NCI-H187 (cell line): Measurements from ENCODE around the gene DNASE1L3.

ENCODE experiments used
- DNase-seq, 2 experiments: peaks; one replicate each; lab custom pipeline; 2025; lab: John Stamatoyannopoulos, UW

Gene DNASE1L3

GRCh38 chr3:58200121-58200709 lies 10.6 kb downstream of the DNASE1L3 start:
- DNase-seq, result no peak

- no peak for DNase-seq
Observed at GRCh38 chr3:58198804-58199203, 12.0 kb downstream of the DNASE1L3 start.

GRCh38 chr3:58198362-58198761 lies 12.4 kb downstream of the DNASE1L3 start:
- DNase-seq, result no peak

- DNase-seq, result no peak
Observed at GRCh38 chr3:58197588-58197987, 13.2 kb downstream of the DNASE1L3 start.

GRCh38 chr3:58193682-58194407 lies 16.9 kb downstream of the DNASE1L3 start:
- no peak for DNase-seq

GRCh38 chr3:58192069-58192468 lies 18.7 kb downstream of the DNASE1L3 start:
- DNase-seq, result no peak

GRCh38 chr3:58191361-58191991 lies 19.3 kb downstream of the DNASE1L3 start:
- no peak for DNase-seq

- DNase-seq, result no peak
Observed at GRCh38 chr3:58190882-58191281, 19.9 kb downstream of the DNASE1L3 start.

GRCh38 chr3:58190291-58190690 lies 20.5 kb downstream of the DNASE1L3 start:
- no peak for DNase-seq

- DNase-seq, result no peak
Observed at GRCh38 chr3:58189691-58190090, 21.1 kb downstream of the DNASE1L3 start.

GRCh38 chr3:58188921-58189451 lies 21.8 kb downstream of the DNASE1L3 start:
- no peak for DNase-seq

GRCh38 chr3:58188173-58188564 lies 22.6 kb downstream of the DNASE1L3 start:
- DNase-seq, result no peak

GRCh38 chr3:58184982-58185360 lies 25.8 kb downstream of the DNASE1L3 start:
- DNase-seq, result no peak

- DNase-seq, result no peak
Observed at GRCh38 chr3:58184309-58184981, 26.3 kb downstream of the DNASE1L3 start.

GRCh38 chr3:58183891-58184290 lies 26.9 kb downstream of the DNASE1L3 start:
- DNase-seq, result no peak

GRCh38 chr3:58183221-58183620 lies 27.6 kb downstream of the DNASE1L3 start:
- no peak for DNase-seq

- DNase-seq, result no peak
Observed at GRCh38 chr3:58180940-58181587, 29.7 kb downstream of the DNASE1L3 start.

GRCh38 chr3:58180099-58180880 lies 30.5 kb downstream of the DNASE1L3 start:
- DNase-seq, result no peak

GRCh38 chr3:58179235-58180098 lies 31.3 kb downstream of the DNASE1L3 start:
- no peak for DNase-seq

GRCh38 chr3:58178528-58179234 lies 32.1 kb downstream of the DNASE1L3 start:
- no peak for DNase-seq
